Measurements from ENCODE around the gene HRAS. TPM values are rescaled to one million over a fixed set of nuclear protein-coding genes. Genes with fewer than 3 reads are reported as not detected.

The HRAS gene
- total RNA-seq, 1 experiment from 2014 or later = 90.2 TPM

GRCh38 chr11:497565-498296 lies 37.6 kb downstream of the HRAS start:
- peaks cover 37% of the 10 kb centered on the region for H3K36me3 ChIP-seq (ENCODE audit: insufficient read depth, low read length, poor library complexity, severe bottlenecking)
- no peak for DNase-seq (ENCODE audit: low spot score)
- ChIA-PET POLR2A (ENCODE audit: low non-redundant PET) (no interaction called here), CTCF (no interaction called here)
- no peaks in the 10 kb centered on the region for H3K9me3 ChIP-seq (ENCODE audit: low read depth, low read length, poor library complexity, severe bottlenecking)
- BruUV-seq (replicated peaks) = no TSS peak
- no peak overlapping the region for H3K4me3 ChIP-seq (ENCODE audit: low read depth, low read length, poor library complexity, severe bottlenecking)
- no peaks in the 10 kb centered on the region for H3K27me3 ChIP-seq (replicated peaks; ENCODE audit: insufficient read depth, low read depth, low read length, poor library complexity)
- no peaks in the 10 kb centered on the region for H3K4me1 ChIP-seq (ENCODE audit: insufficient read depth, low read length, poor library complexity, severe bottlenecking)
- no peak overlapping the region for H3K27ac ChIP-seq (ENCODE audit: low read depth, low read length, poor library complexity, severe bottlenecking)
- no peak for TF ChIP-seq CTCF (conservative IDR thresholded peaks at IDR 0.05; ENCODE audit: low read depth, low read length)
- no peak for TF ChIP-seq EZH2 (IDR thresholded peaks at IDR 0.05; ENCODE audit: borderline replicate concordance, low read depth, low read length, poor library complexity, severe bottlenecking)
- intact Hi-C loops (cut with micrococcal nuclease; ENCODE audit: unreplicated experiment) = no loop called here

- Histone ChIP-seq H3K9me3 (ENCODE audit: low read depth, low read length, poor library complexity, severe bottlenecking) (no peaks in the 10 kb centered on the region), H3K36me3 (ENCODE audit: insufficient read depth, low read length, poor library complexity, severe bottlenecking) (peaks cover 37% of the 10 kb centered on the region), H3K27me3 (replicated peaks; ENCODE audit: insufficient read depth, low read depth, low read length, poor library complexity) (no peaks in the 10 kb centered on the region), H3K4me1 (ENCODE audit: insufficient read depth, low read length, poor library complexity, severe bottlenecking) (no peaks in the 10 kb centered on the region), H3K27ac (ENCODE audit: low read depth, low read length, poor library complexity, severe bottlenecking) (no peak overlapping the region), H3K4me3 (ENCODE audit: low read depth, low read length, poor library complexity, severe bottlenecking) (no peak overlapping the region)
- intact Hi-C loops (cut with micrococcal nuclease; ENCODE audit: unreplicated experiment) = no loop called here
- POLR2A ChIA-PET (ENCODE audit: low non-redundant PET) = no interaction called here
- BruUV-seq (replicated peaks) = no TSS peak
- no peak for DNase-seq (ENCODE audit: low spot score)
- CTCF ChIA-PET = no interaction called here
- TF ChIP-seq EZH2 (IDR thresholded peaks at IDR 0.05; ENCODE audit: borderline replicate concordance, low read depth, low read length, poor library complexity, severe bottlenecking) (no peak), CTCF (conservative IDR thresholded peaks at IDR 0.05; ENCODE audit: low read depth, low read length) (no peak)
Observed at GRCh38 chr11:496834-497564, 38.4 kb downstream of the HRAS start.

- BruUV-seq (replicated peaks) = no TSS peak
- no peak for DNase-seq (ENCODE audit: low spot score)
Observed at GRCh38 chr11:495537-495931, 39.8 kb downstream of the HRAS start.

More at GRCh38 chr11:495537-495931, 39.8 kb downstream of the HRAS start:
- H3K4me1 ChIP-seq (ENCODE audit: insufficient read depth, low read length, poor library complexity, severe bottlenecking) = no peaks in the 10 kb centered on the region
- ChIA-PET POLR2A (ENCODE audit: low non-redundant PET) (no interaction called here), CTCF (no interaction called here)
- no peaks in the 10 kb centered on the region for H3K27me3 ChIP-seq (replicated peaks; ENCODE audit: insufficient read depth, low read depth, low read length, poor library complexity)
- intact Hi-C loops (cut with micrococcal nuclease; ENCODE audit: unreplicated experiment) = no loop called here
- H3K36me3 ChIP-seq (ENCODE audit: insufficient read depth, low read length, poor library complexity, severe bottlenecking) = peaks cover 30% of the 10 kb centered on the region
- H3K9me3 ChIP-seq (ENCODE audit: low read depth, low read length, poor library complexity, severe bottlenecking) = no peaks in the 10 kb centered on the region
- no peak overlapping the region for H3K4me3 ChIP-seq (ENCODE audit: low read depth, low read length, poor library complexity, severe bottlenecking)
- no peak for TF ChIP-seq EZH2 (IDR thresholded peaks at IDR 0.05; ENCODE audit: borderline replicate concordance, low read depth, low read length, poor library complexity, severe bottlenecking)
- TF ChIP-seq CTCF (conservative IDR thresholded peaks at IDR 0.05; ENCODE audit: low read depth, low read length) = no peak
- no peak overlapping the region for H3K27ac ChIP-seq (ENCODE audit: low read depth, low read length, poor library complexity, severe bottlenecking)

All from A673 (cell line).